ENCODE measurements around the gene TBCD. TPM values are rescaled to one million over a fixed set of nuclear protein-coding genes. Genes with fewer than 3 reads are reported as not detected.
A peak's percentile ranks its signal among the peaks of the same experiment; 100 is the strongest.

TBCD gene
- total RNA-seq, 1 donor from 2014 or later, result 104 TPM

GRCh38 chr17:82841921-82842596, 90.2 kb downstream of the TBCD start:
- Mint-ChIP-seq H3K27me3 (no peaks in the 10 kb centered on the region), H3K4me1 (ENCODE audit: unreplicated experiment) (peaks cover 21% of the 10 kb centered on the region), H3K4me3 (peak overlapping the region; percentile 78), H3K9me3 (no peaks in the 10 kb centered on the region), H3K27ac (peak overlapping the region; percentile 58), H3K36me3 (no peaks in the 10 kb centered on the region)
- no peak for TF ChIP-seq CTCF (conservative IDR thresholded peaks at IDR 0.05)
- no peak for DNase-seq (ENCODE audit: extremely low spot score, unreplicated experiment)

- peaks cover under 1% of the 10 kb centered on the region for H3K36me3 Mint-ChIP-seq
- TF ChIP-seq CTCF (conservative IDR thresholded peaks at IDR 0.05), result no peak
- DNase-seq (ENCODE audit: extremely low spot score, unreplicated experiment), result no peak
- H3K9me3 Mint-ChIP-seq, result no peaks in the 10 kb centered on the region
- no peaks in the 10 kb centered on the region for H3K27me3 Mint-ChIP-seq
- peaks cover 23% of the 10 kb centered on the region for H3K4me1 Mint-ChIP-seq (ENCODE audit: unreplicated experiment)
- peak overlapping the region; percentile 12 for H3K27ac Mint-ChIP-seq
- no peak overlapping the region for H3K4me3 Mint-ChIP-seq
Observed at GRCh38 chr17:82843904-82844680, 92.2 kb downstream of the TBCD start.

- no peak overlapping the region for H3K27ac Mint-ChIP-seq
Observed at GRCh38 chr17:82844796-82845162, 92.9 kb downstream of the TBCD start.

GRCh38 chr17:82845163-82845807, 93.4 kb downstream of the TBCD start:
- no peak for TF ChIP-seq CTCF (conservative IDR thresholded peaks at IDR 0.05)
- no peak for DNase-seq (ENCODE audit: extremely low spot score, unreplicated experiment)
- H3K9me3 Mint-ChIP-seq, result no peaks in the 10 kb centered on the region
- no peak overlapping the region for H3K27ac Mint-ChIP-seq
- no peaks in the 10 kb centered on the region for H3K27me3 Mint-ChIP-seq
- H3K36me3 Mint-ChIP-seq, result peaks cover 5% of the 10 kb centered on the region
- H3K4me3 Mint-ChIP-seq, result no peak overlapping the region
- peaks cover 27% of the 10 kb centered on the region for H3K4me1 Mint-ChIP-seq (ENCODE audit: unreplicated experiment)

More at GRCh38 chr17:82844796-82845162, 92.9 kb downstream of the TBCD start:
- TF ChIP-seq CTCF (conservative IDR thresholded peaks at IDR 0.05), result no peak
- peaks cover 27% of the 10 kb centered on the region for H3K4me1 Mint-ChIP-seq (ENCODE audit: unreplicated experiment)
- H3K4me3 Mint-ChIP-seq, result no peak overlapping the region
- no peak for DNase-seq (ENCODE audit: extremely low spot score, unreplicated experiment)
- no peaks in the 10 kb centered on the region for H3K9me3 Mint-ChIP-seq
- H3K27me3 Mint-ChIP-seq, result no peaks in the 10 kb centered on the region
- peaks cover 5% of the 10 kb centered on the region for H3K36me3 Mint-ChIP-seq

GRCh38 chr17:82846061-82846691, 94.3 kb downstream of the TBCD start:
- H3K27me3 Mint-ChIP-seq, result no peaks in the 10 kb centered on the region

More at GRCh38 chr17:82846061-82846691, 94.3 kb downstream of the TBCD start:
- no peak for TF ChIP-seq CTCF (conservative IDR thresholded peaks at IDR 0.05)
- H3K4me1 Mint-ChIP-seq (ENCODE audit: unreplicated experiment), result peaks cover 27% of the 10 kb centered on the region
- no peaks in the 10 kb centered on the region for H3K9me3 Mint-ChIP-seq
- H3K27ac Mint-ChIP-seq, result no peak overlapping the region
- no peak overlapping the region for H3K4me3 Mint-ChIP-seq
- peaks cover 5% of the 10 kb centered on the region for H3K36me3 Mint-ChIP-seq
- no peak for DNase-seq (ENCODE audit: extremely low spot score, unreplicated experiment)

Data from type B pancreatic cell (in vitro differentiated cells).